Myocyte (in vitro differentiated cells): Measurements from ENCODE around the gene GRIA3. TPM values are rescaled to one million over a fixed set of nuclear protein-coding genes. Genes with fewer than 3 reads are reported as not detected.
"Not testable (repeated sequence)": the region's sequence is repeated elsewhere in the genome, so short reads cannot be mapped to it uniquely, and the experiment has no call there.

ENCODE experiments used
- DNase-seq: peaks from one replicate; pipeline ENCODE4 v3.0.0-alpha.2; 2012; ENCODE audit warnings: low read depth
- total RNA-seq: library from RNA; depleted of rRNA; stranded (reverse); fragments of >200 nt; gene quantifications from 2 replicates; pipeline ENCODE4 v1.2.3, GENCODE V29; 2014

The GRIA3 gene
- total RNA-seq, 1 donor from 2014 or later, result not detected

- no peak for DNase-seq
These were observed 155.3 kb downstream of the GRIA3 start for GRCh38 chrX:123339221-123339905.

GRCh38 chrX:123340696-123341095, 156.6 kb downstream of the GRIA3 start:
- DNase-seq, result no peak

GRCh38 chrX:123348468-123348867, 164.4 kb downstream of the GRIA3 start:
- DNase-seq, result no peak

- DNase-seq, result no peak
These were observed 166.1 kb downstream of the GRIA3 start for GRCh38 chrX:123350226-123350625.

- no peak for DNase-seq
These were observed 173.9 kb downstream of the GRIA3 start for GRCh38 chrX:123357941-123358340.

DNA sequence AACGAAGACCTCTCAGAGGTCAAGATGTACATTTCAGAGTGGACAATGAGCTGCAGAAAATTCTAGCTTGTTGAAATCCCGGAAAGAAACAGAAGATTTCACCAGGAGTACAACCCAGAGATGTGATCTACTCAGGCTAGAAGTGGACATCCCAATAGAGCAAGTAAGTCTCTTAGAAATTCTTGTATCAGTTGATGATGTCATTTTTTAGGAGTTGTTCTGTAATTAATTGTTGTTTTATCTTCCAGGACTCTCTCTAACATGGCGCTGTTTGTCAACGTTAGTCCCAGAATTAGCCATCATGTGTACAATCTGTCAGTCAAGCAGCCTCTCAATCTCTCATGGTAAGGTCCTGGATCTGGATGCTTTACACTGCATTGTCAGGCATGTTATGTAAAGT, 174.4 kb downstream of the GRIA3 start:
- no peak for DNase-seq

- no peak for DNase-seq
These were observed 177.3 kb downstream of the GRIA3 start for GRCh38 chrX:123361371-123361770.

GRCh38 chrX:123386196-123386595, 202.1 kb downstream of the GRIA3 start:
- DNase-seq, result not testable (repeated sequence)

DNA sequence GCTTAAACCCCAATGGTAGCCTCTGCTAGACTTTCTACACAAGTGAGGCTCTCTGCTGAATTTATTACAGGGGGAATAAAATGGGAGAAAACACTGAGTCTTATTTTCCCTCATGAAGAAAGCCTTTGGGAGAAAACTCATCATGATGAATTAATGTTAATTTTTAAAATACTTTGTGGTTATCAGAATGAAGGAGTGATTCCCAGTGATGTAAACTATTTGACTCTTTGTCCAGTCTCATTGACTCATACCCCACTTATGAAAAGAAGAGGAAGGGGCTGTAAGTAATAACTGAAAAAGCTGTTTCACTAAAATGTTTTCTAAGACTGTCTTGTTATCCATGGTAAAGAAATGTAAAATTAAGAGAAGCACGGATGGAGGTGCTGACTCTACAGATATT, 208.8 kb downstream of the GRIA3 start:
- DNase-seq, result no peak

DNA sequence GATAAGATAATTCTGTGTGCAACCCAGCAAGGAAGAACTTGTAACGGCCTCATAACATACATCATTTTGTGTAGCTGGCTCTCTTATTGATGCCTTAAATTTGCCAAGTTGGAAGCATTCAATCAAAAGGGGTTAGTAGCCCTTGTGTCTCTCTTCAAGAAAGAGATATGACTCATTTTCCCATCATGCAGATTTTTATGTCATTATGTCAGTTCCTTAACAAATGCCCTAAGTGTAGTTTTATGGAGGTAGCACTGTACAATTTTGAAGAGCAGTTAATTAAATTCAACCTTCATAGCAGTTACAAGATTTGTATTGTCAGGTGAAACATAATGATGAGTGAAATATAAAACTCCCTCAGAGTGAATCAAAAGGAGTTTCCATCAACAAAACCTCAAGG, 215.6 kb downstream of the GRIA3 start:
- DNase-seq, result no peak

- DNase-seq, result no peak
These were observed 221.2 kb downstream of the GRIA3 start for GRCh38 chrX:123405231-123405630.

- DNase-seq, result no peak
These were observed 225.0 kb downstream of the GRIA3 start for GRCh38 chrX:123408821-123409737.

GRCh38 chrX:123422875-123423274, 238.8 kb downstream of the GRIA3 start:
- peak; percentile 48 for DNase-seq

DNA sequence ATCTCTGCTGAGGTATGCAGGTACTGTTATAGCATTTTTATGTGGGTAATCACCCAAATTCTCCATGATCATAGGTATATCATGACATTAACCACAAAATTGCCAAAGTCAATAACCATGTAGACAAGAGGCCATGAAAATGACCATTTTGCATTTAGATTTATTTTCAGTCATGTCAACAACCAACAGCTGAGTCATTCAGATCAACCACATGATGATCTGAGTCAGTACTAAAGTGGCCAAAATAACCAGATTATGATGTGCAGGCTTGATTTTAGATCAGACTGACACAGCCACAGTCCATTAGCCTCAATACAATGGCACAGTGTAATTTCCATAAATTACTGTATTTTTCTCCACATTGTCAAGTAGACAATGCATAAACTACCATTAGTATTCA, 240.5 kb downstream of the GRIA3 start:
- peak; percentile 53 for DNase-seq

DNA sequence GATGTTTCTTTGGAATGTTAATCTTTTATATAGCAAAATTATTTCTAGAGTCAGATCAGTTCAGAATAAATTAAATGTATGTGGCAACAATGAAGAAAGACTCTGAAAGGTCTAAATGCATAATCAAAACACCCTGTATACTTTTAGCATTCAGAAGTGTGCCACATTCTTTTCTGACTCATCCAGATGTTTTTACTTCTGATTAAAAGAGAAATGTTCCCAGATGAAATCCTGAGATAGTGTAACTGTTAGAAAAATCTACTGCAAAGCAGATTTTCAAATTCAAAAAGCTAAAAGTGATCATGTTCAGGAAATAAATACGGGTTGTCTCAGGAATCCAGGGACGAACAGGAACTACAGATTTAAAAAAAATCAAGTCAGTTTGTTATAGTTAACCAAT, 241.4 kb downstream of the GRIA3 start:
- DNase-seq, result no peak

GRCh38 chrX:123425904-123426303, 241.8 kb downstream of the GRIA3 start:
- DNase-seq, result peak; percentile 63

- DNase-seq, result no peak
These were observed 248.5 kb downstream of the GRIA3 start for GRCh38 chrX:123432361-123433150.

- no peak for DNase-seq
These were observed 252.5 kb downstream of the GRIA3 start for GRCh38 chrX:123436512-123437136.

GRCh38 chrX:123439926-123440325, 255.8 kb downstream of the GRIA3 start:
- not testable (repeated sequence) for DNase-seq

DNA sequence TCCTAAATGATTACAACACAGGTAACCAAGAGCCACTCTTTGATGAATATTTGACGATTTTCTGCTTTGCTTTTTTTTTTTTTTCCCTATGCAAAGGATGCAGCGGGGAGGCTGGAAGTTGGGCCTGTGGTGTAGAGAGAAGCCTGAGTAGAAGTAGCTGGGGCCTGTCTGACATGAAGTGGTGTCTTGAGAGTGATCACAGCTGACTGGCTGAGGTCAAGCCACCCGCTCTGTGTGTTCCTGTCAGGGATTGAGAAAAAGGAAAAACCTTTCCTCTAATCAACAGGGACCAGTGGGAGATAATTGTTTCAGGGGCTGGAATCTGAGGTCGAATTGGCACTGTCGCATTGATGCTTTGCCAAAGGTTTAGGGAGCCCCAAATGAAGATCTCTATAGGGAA, 258.7 kb downstream of the GRIA3 start:
- no peak for DNase-seq

- no peak for DNase-seq
These were observed 263.4 kb downstream of the GRIA3 start for GRCh38 chrX:123447506-123447905.
